Breast epithelium (tissue), 4 donors: ENCODE data around the gene DPM2. TPM values are rescaled to one million over a fixed set of nuclear protein-coding genes. Genes with fewer than 3 reads are reported as not detected.

Experiments
- DNase-seq, 2 donors: peaks; one replicate each; pipeline ENCODE4 v3.0.0-alpha.2; 2019; ENCODE audit warnings: low spot score in 2 of 2
- H3K27ac ChIP-seq, 2 donors: fragments of 200-600 bp; sonication (generic) in 1 of 2; one replicate each; pipeline ENCODE4 v1.5.1; 2016 to 2019; ENCODE audit warnings: mild to moderate bottlenecking in 1 of 2
- H3K27me3 ChIP-seq, 2 donors: fragments of 200-600 bp; sonication (generic) in 1 of 2; one replicate each; pipeline versions ENCODE4 v1.5.1 to v1.6.0; 2017 to 2019; ENCODE audit warnings: control low read depth in 1 of 2, mild to moderate bottlenecking in 1 of 2
- H3K36me3 ChIP-seq: fragments of 200-600 bp; one replicate; pipeline ENCODE4 v1.5.1; 2019
- H3K4me1 ChIP-seq, 2 donors: fragments of 200-600 bp; sonication (generic); one replicate each; pipeline ENCODE4 v1.5.1; 2016 to 2019; ENCODE audit warnings: control low read depth in 1 of 2
- H3K4me3 ChIP-seq, 3 donors: fragments of 200-600 bp; sonication (generic); 1 replicate in 2 of 3; 2 replicates in 1 of 3; pipeline ENCODE4 v1.5.1; 2016 to 2019; ENCODE audit warnings: mild to moderate bottlenecking in 3 of 3, moderate library complexity in 2 of 3
- H3K9me3 ChIP-seq, 2 donors: fragments of 200-600 bp; sonication (generic) in 1 of 2; one replicate each; pipeline ENCODE4 v1.5.1; 2016 to 2019; ENCODE audit warnings: control low read depth in 1 of 2
- POLR2A ChIP-seq: fragments of 450-650 bp; IDR thresholded peaks from one replicate; pipeline ENCODE4 v1.6.1; 2016; ENCODE audit warnings: antibody characterized with exemption, mild to moderate bottlenecking, moderate library complexity
- POLR2AphosphoS5 ChIP-seq, 3 donors: sonication (generic); formaldehyde crosslinking; IDR thresholded peaks; one replicate each; pipeline ENCODE4 v1.6.1; 2017; ENCODE audit warnings: antibody characterized with exemption in 3 of 3
- intact Hi-C: fragments of 100-400 bp; cut with DNase I; formaldehyde crosslinking; loops from one replicate; pipeline ENCODE4 v1.15.1; 2023; ENCODE audit warnings: low total_unique reads
- total RNA-seq, 3 donors: library from RNA; depleted of rRNA; stranded (reverse); fragments of >200 nt; gene quantifications; one replicate each; pipeline ENCODE4 v1.1.0, GENCODE V29; 2016
- TF ChIP-seq, protein P1 (sequence below), 3 donors: fragments of 450-650 bp; IDR thresholded peaks; one replicate each; pipeline ENCODE4 v1.5.1; 2016 to 2017; ENCODE audit warnings: antibody characterized with exemption in 3 of 3, mild to moderate bottlenecking in 3 of 3, moderate library complexity in 3 of 3

The DPM2 gene
- total RNA-seq, 3 donors from 2014 or later, result 10.6 to 17.4 (median 17.1) TPM

DNA sequence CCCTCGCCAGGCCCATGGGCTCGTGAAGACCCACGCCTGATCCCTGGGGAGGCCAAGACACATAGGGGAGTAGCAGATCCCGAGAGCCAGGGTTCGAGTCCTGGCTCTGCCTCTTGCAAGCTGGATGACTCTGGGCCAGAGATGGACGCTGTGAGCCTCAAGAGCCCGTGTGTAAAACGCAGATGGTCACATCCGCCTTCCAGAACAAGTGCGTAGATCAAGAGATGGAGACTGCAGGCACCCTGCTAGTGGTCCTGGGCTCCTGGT lies 29.1 kb downstream of the DPM2 start:
- Histone ChIP-seq H3K27me3 (no peaks in the 10 kb centered on the region), H3K36me3 (no peaks in the 10 kb centered on the region), H3K9me3 (no peaks in the 10 kb centered on the region), H3K4me3 (no peak overlapping the region), H3K27ac (no peak overlapping the region), H3K4me1 (peaks cover 17 to 29% of the 10 kb centered on the region in 2 donors)
- intact Hi-C loops, result no loop called here
- DNase-seq, result no peak
- TF ChIP-seq, protein P1, sequence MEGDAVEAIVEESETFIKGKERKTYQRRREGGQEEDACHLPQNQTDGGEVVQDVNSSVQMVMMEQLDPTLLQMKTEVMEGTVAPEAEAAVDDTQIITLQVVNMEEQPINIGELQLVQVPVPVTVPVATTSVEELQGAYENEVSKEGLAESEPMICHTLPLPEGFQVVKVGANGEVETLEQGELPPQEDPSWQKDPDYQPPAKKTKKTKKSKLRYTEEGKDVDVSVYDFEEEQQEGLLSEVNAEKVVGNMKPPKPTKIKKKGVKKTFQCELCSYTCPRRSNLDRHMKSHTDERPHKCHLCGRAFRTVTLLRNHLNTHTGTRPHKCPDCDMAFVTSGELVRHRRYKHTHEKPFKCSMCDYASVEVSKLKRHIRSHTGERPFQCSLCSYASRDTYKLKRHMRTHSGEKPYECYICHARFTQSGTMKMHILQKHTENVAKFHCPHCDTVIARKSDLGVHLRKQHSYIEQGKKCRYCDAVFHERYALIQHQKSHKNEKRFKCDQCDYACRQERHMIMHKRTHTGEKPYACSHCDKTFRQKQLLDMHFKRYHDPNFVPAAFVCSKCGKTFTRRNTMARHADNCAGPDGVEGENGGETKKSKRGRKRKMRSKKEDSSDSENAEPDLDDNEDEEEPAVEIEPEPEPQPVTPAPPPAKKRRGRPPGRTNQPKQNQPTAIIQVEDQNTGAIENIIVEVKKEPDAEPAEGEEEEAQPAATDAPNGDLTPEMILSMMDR (IDR thresholded peaks at IDR 0.05), result no peak
- TF ChIP-seq POLR2A, result no peak
- TF ChIP-seq POLR2AphosphoS5 (IDR thresholded peaks at IDR 0.05), result no peak

DNA sequence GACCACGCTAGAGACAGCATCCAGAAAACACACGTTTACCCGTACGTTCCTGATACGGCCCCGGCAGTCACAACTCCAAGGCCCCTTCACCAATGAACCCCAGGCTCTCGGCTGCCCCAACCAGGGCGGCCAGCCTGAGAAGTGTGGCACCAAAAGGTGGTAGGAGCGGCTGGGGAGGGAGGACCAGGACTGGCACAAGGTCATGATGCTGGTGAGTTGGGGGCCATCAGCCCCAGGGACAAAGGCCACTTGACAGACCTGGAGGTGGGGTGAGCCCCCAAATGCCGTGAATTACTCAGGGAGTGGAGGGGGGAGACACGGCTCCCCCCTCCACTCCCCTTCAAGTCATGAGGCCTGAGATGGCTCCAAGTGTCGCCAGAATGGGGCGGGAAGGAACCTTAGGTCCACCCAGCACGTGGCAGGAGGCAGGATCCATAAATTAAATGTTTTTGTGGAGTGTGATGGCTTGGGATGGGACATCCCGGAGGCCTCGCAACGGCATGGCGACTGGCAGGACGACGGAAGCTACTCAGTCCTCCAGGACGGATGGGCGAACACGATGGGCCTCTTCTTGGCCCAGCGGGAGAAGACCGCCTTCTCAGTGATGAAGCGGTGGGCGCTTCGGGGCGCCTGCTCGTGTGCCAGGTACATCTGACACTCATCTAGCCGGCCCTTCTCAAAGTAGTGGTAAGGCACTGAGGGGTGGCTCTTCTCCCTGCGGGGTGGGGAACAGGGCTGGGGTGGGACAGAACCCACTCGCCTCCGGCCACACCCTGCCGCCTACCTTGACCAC lies 29.6 kb downstream of the DPM2 start:
- H3K36me3 ChIP-seq, result no peaks in the 10 kb centered on the region

DNA sequence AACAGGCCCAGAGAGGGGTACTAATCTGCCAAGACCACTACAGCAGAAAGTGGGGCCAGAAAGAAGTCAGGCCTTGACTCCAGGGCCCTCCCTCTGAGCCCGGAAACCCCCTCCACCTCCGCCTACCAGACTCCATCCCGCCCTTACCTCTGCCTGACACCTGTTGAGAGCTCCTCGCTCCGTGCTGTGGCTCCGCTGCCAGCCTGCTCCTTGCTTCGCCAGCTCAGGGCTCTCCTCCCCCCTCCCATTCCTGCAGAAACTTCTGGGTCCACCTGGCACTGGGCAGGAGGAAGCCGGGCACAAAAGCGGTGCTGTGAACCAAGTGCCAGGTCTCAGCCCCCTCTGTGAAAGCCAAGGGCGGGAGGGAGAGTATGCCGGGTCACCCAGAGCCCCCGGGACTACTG lies 31.9 kb downstream of the DPM2 start:
- Histone ChIP-seq H3K36me3 (no peaks in the 10 kb centered on the region), H3K27me3 (no peaks in the 10 kb centered on the region), H3K4me3 (peak overlapping the region in 1 of 3 donors; percentile 5), H3K9me3 (no peaks in the 10 kb centered on the region), H3K4me1 (peaks cover 17 to 30% of the 10 kb centered on the region in 2 donors), H3K27ac (peak overlapping the region; percentile 90 to 93)
- TF ChIP-seq POLR2A, result no peak
- TF ChIP-seq, protein P1 (IDR thresholded peaks at IDR 0.05), result no peak
- no peak for TF ChIP-seq POLR2AphosphoS5 (IDR thresholded peaks at IDR 0.05)
- intact Hi-C loops, result no loop called here
- no peak for DNase-seq

More for the DNA sequence above, 29.6 kb downstream of the DPM2 start:
- TF ChIP-seq, protein P1 (IDR thresholded peaks at IDR 0.05), result no peak
- no peak for TF ChIP-seq POLR2AphosphoS5 (IDR thresholded peaks at IDR 0.05)
- TF ChIP-seq POLR2A, result no peak
- H3K27me3 ChIP-seq, result no peaks in the 10 kb centered on the region
- no peak overlapping the region for H3K4me3 ChIP-seq
- DNase-seq, result no peak
- intact Hi-C loops, result no loop called here
- H3K9me3 ChIP-seq, result no peaks in the 10 kb centered on the region
- H3K27ac ChIP-seq, result no peak overlapping the region
- peaks cover 17 to 30% of the 10 kb centered on the region in 2 donors for H3K4me1 ChIP-seq

DNA sequence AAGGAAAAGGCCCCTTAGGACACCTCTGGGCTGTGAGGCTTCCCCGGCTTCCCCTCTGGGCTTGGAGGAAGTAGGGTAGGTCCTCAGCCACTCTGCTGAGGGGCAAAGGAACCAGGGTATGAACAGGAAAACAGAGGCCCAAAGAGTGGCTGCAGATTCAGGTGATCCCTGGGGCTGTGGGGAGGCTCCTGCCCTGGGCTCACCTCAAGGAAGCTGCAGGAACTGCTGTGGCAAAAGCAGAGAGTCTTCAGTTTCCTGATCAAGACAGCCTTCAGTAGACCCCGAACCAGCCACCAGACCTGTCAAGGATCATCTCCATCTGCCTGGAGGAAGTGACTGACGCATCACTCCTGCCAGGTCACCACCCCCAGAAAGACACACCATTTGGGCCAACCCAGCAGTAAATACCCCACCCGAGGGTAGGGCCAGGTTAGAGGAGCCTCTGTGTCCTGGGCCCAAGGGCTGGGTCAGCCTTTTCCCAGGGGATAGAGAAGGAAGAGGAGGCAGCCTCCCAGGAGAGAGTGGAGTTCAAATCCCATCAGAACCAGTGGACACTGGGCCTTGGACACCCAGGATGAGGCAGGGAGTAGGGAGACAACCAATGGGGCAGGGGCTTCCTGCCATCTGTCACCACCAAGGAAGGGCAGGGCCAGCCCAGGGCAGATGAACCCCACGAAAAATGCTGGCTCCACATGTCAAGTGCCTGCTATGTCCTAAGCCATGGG lies 32.5 kb downstream of the DPM2 start:
- DNase-seq, result no peak
- intact Hi-C loops, result no loop called here
- TF ChIP-seq POLR2A (no peak), POLR2AphosphoS5 (IDR thresholded peaks at IDR 0.05) (no peak)
- TF ChIP-seq, protein P1 (IDR thresholded peaks at IDR 0.05), result no peak
- H3K4me3 ChIP-seq, result peak overlapping the region in 2 of 3 donors; percentile 15 to 35
- peak overlapping the region; percentile 90 to 93 for H3K27ac ChIP-seq
- H3K27me3 ChIP-seq, result no peaks in the 10 kb centered on the region
- no peaks in the 10 kb centered on the region for H3K36me3 ChIP-seq
- peaks cover 17 to 30% of the 10 kb centered on the region in 2 donors for H3K4me1 ChIP-seq
- no peaks in the 10 kb centered on the region for H3K9me3 ChIP-seq

DNA sequence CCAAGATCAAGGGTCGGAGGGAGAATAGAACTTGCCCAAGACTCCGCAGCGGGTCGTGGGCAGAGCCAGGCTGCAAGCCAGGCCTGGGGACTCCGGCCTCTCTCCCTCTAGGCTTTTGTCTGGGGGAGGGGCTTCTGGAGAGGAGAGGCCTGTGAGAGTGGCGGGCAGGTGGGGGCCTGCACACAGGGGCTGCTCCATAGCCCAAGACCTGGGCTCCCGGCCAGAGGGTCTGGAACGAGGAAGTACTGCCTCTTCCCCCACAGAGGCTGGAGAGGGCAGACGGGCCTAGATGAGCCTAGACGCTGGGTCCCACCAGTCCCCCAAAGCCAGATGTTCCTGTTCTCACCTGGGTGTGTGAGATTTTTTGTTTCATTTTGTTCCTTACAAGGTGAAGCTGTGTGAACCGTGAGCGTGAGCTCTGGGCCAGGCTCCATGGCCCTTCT lies 33.1 kb downstream of the DPM2 start:
- peaks cover 17 to 30% of the 10 kb centered on the region in 2 donors for H3K4me1 ChIP-seq

More for the DNA sequence above, 33.1 kb downstream of the DPM2 start:
- intact Hi-C loops, result no loop called here
- H3K27me3 ChIP-seq, result no peaks in the 10 kb centered on the region
- peak overlapping the region; percentile 90 to 93 for H3K27ac ChIP-seq
- H3K4me3 ChIP-seq, result peak overlapping the region in 2 of 3 donors; percentile 15 to 35
- no peaks in the 10 kb centered on the region for H3K9me3 ChIP-seq
- H3K36me3 ChIP-seq, result no peaks in the 10 kb centered on the region
- TF ChIP-seq POLR2A (no peak), POLR2AphosphoS5 (IDR thresholded peaks at IDR 0.05) (no peak)
- TF ChIP-seq, protein P1 (IDR thresholded peaks at IDR 0.05), result no peak
- no peak for DNase-seq
